ENCODE data around the gene ELAC1.
"Not testable (repeated sequence)": the region's sequence is repeated elsewhere in the genome, so short reads cannot be mapped to it uniquely, and the experiment has no call there.

ELAC1 gene

DNA sequence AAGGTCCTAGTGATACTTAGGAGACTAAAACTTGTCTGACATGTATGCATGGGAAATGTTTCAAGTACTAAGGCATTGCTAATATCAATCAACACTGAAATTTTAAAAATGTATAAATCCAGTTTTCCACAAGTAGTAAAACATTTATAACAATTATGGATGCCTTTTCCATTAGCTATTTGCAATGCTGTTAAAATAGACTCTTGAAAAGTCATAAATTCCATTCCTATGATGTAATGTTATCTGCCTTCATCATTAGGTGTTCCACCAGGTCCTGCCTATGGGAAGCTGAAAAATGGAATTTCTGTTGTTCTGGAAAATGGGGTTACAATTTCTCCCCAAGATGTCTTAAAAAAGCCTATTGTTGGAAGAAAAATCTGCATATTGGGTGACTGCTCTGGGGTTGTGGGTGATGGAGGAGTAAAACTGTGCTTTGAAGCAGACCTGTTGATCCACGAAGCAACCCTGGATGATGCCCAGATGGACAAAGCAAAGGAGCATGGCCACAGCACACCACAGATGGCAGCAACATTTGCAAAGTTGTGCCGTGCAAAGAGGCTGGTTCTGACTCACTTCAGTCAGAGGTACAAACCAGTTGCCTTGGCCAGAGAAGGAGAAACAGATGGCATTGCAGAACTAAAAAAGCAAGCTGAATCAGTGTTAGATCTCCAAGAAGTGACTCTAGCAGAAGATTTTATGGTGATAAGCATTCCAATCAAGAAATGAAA lies 18.7 kb downstream of the ELAC1 start:
- no peak overlapping the region for H3K4me3 ChIP-seq (replicated peaks; ENCODE audit: low read depth, low read length)
- DNase-seq (ENCODE audit: extremely low read depth, low read depth): peak; percentile 71
- TF ChIP-seq, protein P1, sequence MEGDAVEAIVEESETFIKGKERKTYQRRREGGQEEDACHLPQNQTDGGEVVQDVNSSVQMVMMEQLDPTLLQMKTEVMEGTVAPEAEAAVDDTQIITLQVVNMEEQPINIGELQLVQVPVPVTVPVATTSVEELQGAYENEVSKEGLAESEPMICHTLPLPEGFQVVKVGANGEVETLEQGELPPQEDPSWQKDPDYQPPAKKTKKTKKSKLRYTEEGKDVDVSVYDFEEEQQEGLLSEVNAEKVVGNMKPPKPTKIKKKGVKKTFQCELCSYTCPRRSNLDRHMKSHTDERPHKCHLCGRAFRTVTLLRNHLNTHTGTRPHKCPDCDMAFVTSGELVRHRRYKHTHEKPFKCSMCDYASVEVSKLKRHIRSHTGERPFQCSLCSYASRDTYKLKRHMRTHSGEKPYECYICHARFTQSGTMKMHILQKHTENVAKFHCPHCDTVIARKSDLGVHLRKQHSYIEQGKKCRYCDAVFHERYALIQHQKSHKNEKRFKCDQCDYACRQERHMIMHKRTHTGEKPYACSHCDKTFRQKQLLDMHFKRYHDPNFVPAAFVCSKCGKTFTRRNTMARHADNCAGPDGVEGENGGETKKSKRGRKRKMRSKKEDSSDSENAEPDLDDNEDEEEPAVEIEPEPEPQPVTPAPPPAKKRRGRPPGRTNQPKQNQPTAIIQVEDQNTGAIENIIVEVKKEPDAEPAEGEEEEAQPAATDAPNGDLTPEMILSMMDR (IDR thresholded peaks at IDR 0.05; ENCODE audit: low read depth, low read length, missing control alignments): no peak

DNA sequence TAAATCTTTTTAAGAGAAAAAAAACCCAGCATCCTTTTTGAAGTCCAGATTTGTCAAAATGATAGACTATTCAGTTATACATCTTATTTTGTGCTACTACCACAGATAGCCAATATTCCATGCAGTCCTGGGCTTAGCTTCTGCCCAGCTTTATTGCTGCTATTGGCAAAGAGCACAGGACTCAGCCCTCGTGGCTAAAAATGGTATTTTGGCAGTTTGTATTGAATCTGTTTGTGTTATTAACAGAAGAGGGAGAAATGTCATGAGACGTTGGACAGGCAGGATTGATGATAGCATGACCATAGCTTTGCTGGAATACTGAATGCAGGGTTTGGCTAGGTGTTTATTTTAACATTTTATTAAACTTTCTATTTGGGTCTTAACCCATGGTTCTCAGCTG lies 19.4 kb downstream of the ELAC1 start:
- DNase-seq (ENCODE audit: extremely low read depth, low read depth): no peak
- H3K4me3 ChIP-seq (replicated peaks; ENCODE audit: low read depth, low read length): no peak overlapping the region
- TF ChIP-seq, protein P1 (IDR thresholded peaks at IDR 0.05; ENCODE audit: low read depth, low read length, missing control alignments): no peak

DNA sequence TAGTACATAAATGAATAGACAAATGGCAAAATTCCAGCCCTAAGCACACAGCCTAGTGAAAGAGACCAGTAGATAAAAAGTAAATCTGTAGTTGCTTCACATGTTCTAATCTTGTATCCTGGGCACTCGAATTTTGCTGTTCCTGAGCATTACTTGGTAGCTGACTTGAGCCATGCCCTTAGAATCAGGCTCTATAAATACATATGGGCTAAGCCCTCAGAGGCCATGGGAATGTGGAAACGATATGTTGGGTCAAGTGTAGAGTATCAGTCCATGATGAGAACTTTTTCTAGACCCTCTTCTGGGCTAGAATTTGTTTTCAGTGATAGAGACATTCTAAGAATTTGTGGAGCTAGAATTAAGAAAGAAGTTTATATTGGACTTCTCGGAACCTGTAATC lies 21.9 kb downstream of the ELAC1 start:
- TF ChIP-seq, protein P1 (IDR thresholded peaks at IDR 0.05; ENCODE audit: low read depth, low read length, missing control alignments): no peak
- no peak for DNase-seq (ENCODE audit: extremely low read depth, low read depth)

DNA sequence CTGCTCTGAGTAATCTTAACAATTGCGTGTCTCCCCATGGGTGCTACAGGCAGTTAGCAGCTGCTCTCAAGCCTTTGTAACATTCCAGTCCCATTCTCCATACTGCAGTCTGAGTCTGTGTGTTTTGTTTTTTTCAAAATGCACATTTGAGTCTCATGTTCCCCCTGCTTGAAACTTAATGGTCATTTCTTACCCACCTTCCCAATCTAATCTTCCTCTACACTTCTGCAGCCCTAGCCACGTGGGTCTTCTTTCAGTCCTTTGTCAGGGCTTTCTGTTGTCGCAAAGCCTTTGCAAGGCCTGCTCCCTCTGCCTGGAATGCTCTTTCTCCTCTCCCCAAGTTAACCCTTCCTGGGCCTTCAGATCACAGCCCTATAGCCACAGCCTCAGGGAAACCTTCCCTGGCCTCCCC lies 24.5 kb downstream of the ELAC1 start:
- no peak for DNase-seq (ENCODE audit: extremely low read depth, low read depth)
- TF ChIP-seq, protein P1 (IDR thresholded peaks at IDR 0.05; ENCODE audit: low read depth, low read length, missing control alignments): no peak
- no peak overlapping the region for H3K4me3 ChIP-seq (replicated peaks; ENCODE audit: low read depth, low read length)

More for the DNA sequence above, 21.9 kb downstream of the ELAC1 start:
- H3K4me3 ChIP-seq (replicated peaks; ENCODE audit: low read depth, low read length): no peak overlapping the region

DNA sequence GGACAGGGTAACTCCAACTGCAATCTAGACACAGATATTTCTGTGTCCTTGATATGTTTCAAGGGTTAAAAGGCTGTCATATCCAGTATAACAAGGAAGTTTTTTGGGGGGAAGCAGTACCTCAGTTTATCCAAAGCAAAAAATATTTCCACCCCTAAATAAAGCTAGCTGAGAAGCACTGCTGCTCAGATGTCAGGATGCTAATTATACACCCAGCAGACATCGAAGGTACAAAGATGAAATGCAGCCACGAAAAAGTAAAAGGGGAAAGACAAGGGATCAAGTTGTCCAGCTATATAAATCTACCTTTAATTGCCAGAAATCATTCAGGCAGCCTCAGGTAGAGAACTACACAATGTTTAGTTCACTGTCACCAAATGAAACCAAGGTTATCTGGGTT lies 26.2 kb downstream of the ELAC1 start:
- DNase-seq (ENCODE audit: extremely low read depth, low read depth): no peak
- TF ChIP-seq, protein P1 (IDR thresholded peaks at IDR 0.05; ENCODE audit: low read depth, low read length, missing control alignments): no peak
- H3K4me3 ChIP-seq (replicated peaks; ENCODE audit: low read depth, low read length): no peak overlapping the region

DNA sequence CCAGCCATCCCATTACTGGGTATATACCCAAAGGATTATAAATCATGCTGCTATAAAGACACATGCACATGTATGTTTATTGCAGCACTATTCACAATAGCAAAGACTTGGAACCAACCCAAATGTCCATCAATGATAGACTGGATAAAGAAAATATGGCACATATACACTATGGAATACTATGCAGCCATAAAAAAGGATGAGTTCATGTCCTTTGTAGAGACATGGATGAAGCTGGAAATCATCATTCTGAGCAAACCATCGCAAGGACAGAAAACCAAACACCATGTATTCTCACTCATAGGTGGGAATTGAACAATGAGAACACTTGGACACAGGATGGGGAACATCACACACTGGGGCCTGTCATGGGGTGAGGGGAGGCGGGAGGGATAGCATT lies 35.3 kb downstream of the ELAC1 start:
- H3K4me3 ChIP-seq (replicated peaks; ENCODE audit: low read depth, low read length); DNase-seq (ENCODE audit: extremely low read depth, low read depth): not testable (repeated sequence)

DNA sequence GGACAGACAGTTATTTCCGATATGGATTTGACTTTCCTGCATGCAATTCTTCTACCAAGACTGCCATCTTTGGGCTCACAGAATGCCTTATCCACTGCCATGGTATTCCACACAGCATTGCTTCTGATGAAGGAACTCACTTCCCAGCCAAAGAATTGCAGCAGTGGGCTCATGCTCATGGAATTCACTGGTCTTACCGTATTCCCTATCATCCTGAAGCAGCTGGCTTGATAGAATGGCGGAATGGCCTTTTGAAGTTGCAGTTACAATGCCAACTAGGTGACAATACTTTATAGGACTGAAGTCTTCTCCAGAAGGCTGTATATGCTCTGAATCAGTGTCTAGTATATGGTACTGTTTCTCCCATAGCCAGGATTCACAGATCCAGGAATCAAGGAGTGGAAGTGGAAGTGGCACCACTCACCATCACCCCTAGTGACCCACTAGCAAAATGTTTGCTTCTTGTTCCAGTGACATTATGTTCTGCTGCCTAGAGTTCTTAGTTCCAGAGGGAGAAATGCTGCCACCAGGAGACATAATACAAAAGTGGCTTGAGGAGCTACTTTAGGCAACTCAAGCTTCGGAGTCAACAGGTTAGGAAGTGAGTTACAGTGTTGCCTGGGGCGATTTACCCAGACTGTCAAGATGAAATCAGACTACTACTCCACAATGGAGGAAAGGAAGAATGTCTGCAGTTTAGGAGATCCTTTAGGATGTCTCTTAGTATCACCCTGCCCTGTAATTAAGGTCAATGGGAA lies 38.4 kb downstream of the ELAC1 start:
- H3K4me3 ChIP-seq (replicated peaks; ENCODE audit: low read depth, low read length): no peak overlapping the region
- TF ChIP-seq, protein P1 (IDR thresholded peaks at IDR 0.05; ENCODE audit: low read depth, low read length, missing control alignments): no peak
- DNase-seq (ENCODE audit: extremely low read depth, low read depth): no peak

All from HFF-Myc (cell line).